Endothelial cell of umbilical vein (primary cell): ENCODE measurements around the gene ACSS1. TPM values are rescaled to one million over a fixed set of nuclear protein-coding genes. Genes with fewer than 3 reads are reported as not detected.

ENCODE experiments used
- BruUV-seq: library from RNA; stranded (reverse); fragments of 400-500 nt; replicated peaks from 2 replicates; lab custom pipeline; 2021; lab: Mats Ljungman, UMichigan
- CTCF ChIA-PET: fragments of 300-600, 350-600 bp; sonication (Branson Sonifier 250); formaldehyde crosslinking; loops from one replicate; lab custom pipeline; 2021; ENCODE audit warnings: antibody characterized with exemption, inconsistent platforms; lab: Charles Lee
- POLR2A ChIA-PET: fragments of 300-600, 350-600 bp; sonication (Branson Sonifier 250); formaldehyde crosslinking; loops from one replicate; lab custom pipeline; 2021; ENCODE audit warnings: antibody characterized with exemption, inconsistent platforms; lab: Charles Lee
- DNase-seq: peaks from one replicate; pipeline ENCODE4 v3.0.0-alpha.2; 2011; ENCODE audit warnings: low read depth, low spot score
- FAIRE-seq: peaks from 2 replicates; lab custom pipeline; 2011; peaks lifted over from hg19 to GRCh38; lab: Jason Lieb, UNC
- H2AFZ ChIP-seq: 2 replicates; pipeline ENCODE4 v1.6.0; 2012; ENCODE audit warnings: low read depth, low read length, control low read depth, inconsistent platforms
- H3K27ac ChIP-seq: 2 replicates; pipeline ENCODE4 v1.5.1; 2011; ENCODE audit warnings: low read depth, mild to moderate bottlenecking, control low read depth, low read length, moderate library complexity; ENCODE audit not compliant: insufficient read depth
- H3K27me3 ChIP-seq, 2 experiments: 2 replicates each; pipeline versions ENCODE4 v1.6.0 to v1.6.1; 2011; ENCODE audit warnings: low read length in 2 of 2, mixed read lengths in 1 of 2; ENCODE audit not compliant: control insufficient read depth in 2 of 2, insufficient read depth in 2 of 2
- H3K36me3 ChIP-seq, 2 experiments: 2 replicates in 1 of 2; 3 replicates in 1 of 2; pipeline ENCODE4 v1.5.1; 2011; ENCODE audit warnings: low read length in 2 of 2, mild to moderate bottlenecking in 1 of 2, moderate library complexity in 1 of 2; ENCODE audit not compliant: control insufficient read depth in 2 of 2, insufficient read depth in 2 of 2; ENCODE audit errors: extremely low read depth in 1 of 2
- H3K4me1 ChIP-seq: 3 replicates; pipeline ENCODE4 v1.5.1; 2011; ENCODE audit warnings: mild to moderate bottlenecking, low read length; ENCODE audit not compliant: control insufficient read depth, insufficient read depth; ENCODE audit errors: extremely low read depth
- H3K4me2 ChIP-seq: 2 replicates; pipeline ENCODE4 v1.6.1; 2011; ENCODE audit warnings: low read length, control low read depth, mixed read lengths; ENCODE audit not compliant: insufficient read depth
- H3K4me3 ChIP-seq, 3 experiments: fragments of 200-600 bp in 1 of 3; sonication (generic), shearing (Covaris generic) in 1 of 3; replicated peaks in 1 of 3; 2 replicates each; pipeline ENCODE4 v1.5.1; 2011 to 2016; ENCODE audit warnings: control low read depth in 3 of 3, low read length in 3 of 3, mild to moderate bottlenecking in 2 of 3, inconsistent platforms in 1 of 3, low read depth in 1 of 3, moderate library complexity in 1 of 3; ENCODE audit not compliant: insufficient read depth in 1 of 3
- H3K79me2 ChIP-seq: 2 replicates; pipeline ENCODE4 v1.6.0; 2012; ENCODE audit warnings: low read length, inconsistent platforms; ENCODE audit not compliant: control insufficient read depth, insufficient read depth
- H3K9ac ChIP-seq: replicated peaks from 2 replicates; pipeline ENCODE3; 2011; ENCODE audit warnings: low read length, control low read depth; ENCODE audit not compliant: insufficient read depth; ENCODE audit errors: extremely low read depth
- H3K9me1 ChIP-seq: replicated peaks from 3 replicates; pipeline ENCODE4 v1.6.0; 2011; ENCODE audit warnings: mild to moderate bottlenecking, low read length; ENCODE audit not compliant: control insufficient read depth, insufficient read depth; ENCODE audit errors: extremely low read depth
- H3K9me3 ChIP-seq: replicated peaks from 2 replicates; pipeline ENCODE4 v1.5.1; 2012; ENCODE audit warnings: low read length, inconsistent platforms; ENCODE audit not compliant: control insufficient read depth, insufficient read depth
- H4K20me1 ChIP-seq: replicated peaks from 2 replicates; pipeline ENCODE3; 2011; ENCODE audit warnings: mild to moderate bottlenecking, low read length; ENCODE audit not compliant: control insufficient read depth, insufficient read depth; ENCODE audit errors: extremely low read depth
- EZH2 ChIP-seq: IDR thresholded peaks from 2 replicates; pipeline ENCODE4 v1.6.1; 2012; ENCODE audit warnings: borderline replicate concordance, low read depth, mild to moderate bottlenecking, moderate library complexity, low read length, inconsistent platforms; ENCODE audit not compliant: severe bottlenecking
- FOS ChIP-seq: IDR thresholded peaks from 2 replicates; pipeline ENCODE4 v1.6.1; 2011; ENCODE audit warnings: mild to moderate bottlenecking, low read length, moderate library complexity, borderline replicate concordance; ENCODE audit not compliant: insufficient read depth
- GATA2 ChIP-seq: IDR thresholded peaks from 2 replicates; pipeline ENCODE4 v1.7.0; 2011; ENCODE audit warnings: low read depth, mild to moderate bottlenecking, moderate library complexity, mixed read lengths, low read length; ENCODE audit not compliant: insufficient read length, insufficient read depth
- JUN ChIP-seq: IDR thresholded peaks from 2 replicates; pipeline ENCODE4 v1.6.1; 2011; ENCODE audit warnings: borderline replicate concordance, low read depth; ENCODE audit not compliant: insufficient read length, insufficient read depth
- MYC ChIP-seq: IDR thresholded peaks from one replicate; pipeline ENCODE4 v1.6.1; 2011; ENCODE audit warnings: mild to moderate bottlenecking, low read depth, low read length
- POLR2A ChIP-seq: IDR thresholded peaks from 2 replicates; pipeline ENCODE4 v1.6.1; 2012; ENCODE audit warnings: low read depth, mild to moderate bottlenecking, control low read depth, low read length
- POLR2AphosphoS5 ChIP-seq: IDR thresholded peaks from 2 replicates; pipeline ENCODE4 v1.6.1; 2012; ENCODE audit warnings: low read depth, mild to moderate bottlenecking, control low read depth, low read length, moderate library complexity; ENCODE audit not compliant: insufficient read depth
- dilution Hi-C: fragments of 300-500 bp; cut with MboI; formaldehyde crosslinking; loops from one replicate; pipeline ENCODE4 v1.15.0; 2019; ENCODE audit warnings: low sequenced_read_pairs; ENCODE audit not compliant: extremely low pct_ligation_motif_present
- intact Hi-C: fragments of 100-400 bp; cut with micrococcal nuclease; formaldehyde crosslinking; loops from one replicate; pipeline ENCODE4 v1.10.0; 2022
- polyA plus RNA-seq, 4 experiments: library from polyadenylated mRNA; depleted of rRNA in 3 of 4; stranded (reverse) in 3 of 4; unstranded in 1 of 4; fragments of >200 nt; gene quantifications; 2 replicates each; pipeline versions ENCODE4 v1.2.1 to v1.2.3, GENCODE V29; 2011 to 2012; ENCODE audit warnings: missing spikeins in 1 of 4
- total RNA-seq: library from RNA; stranded (reverse); gene quantifications from 2 replicates; pipeline ENCODE4 v1.2.3, GENCODE V29; 2021
- TF ChIP-seq, protein P1 (sequence below), 2 donors: IDR thresholded peaks; 1 replicate in 1 of 2; 2 replicates in 1 of 2; pipeline ENCODE4 v1.5.1; 2011; ENCODE audit warnings: low read length in 2 of 2, mild to moderate bottlenecking in 2 of 2, moderate library complexity in 2 of 2, control low read depth in 1 of 2, inconsistent platforms in 1 of 2, low read depth in 1 of 2; ENCODE audit not compliant: insufficient read depth in 1 of 2; ENCODE audit errors: extremely low read depth in 1 of 2
- TF ChIP-seq, protein P2 (sequence below): IDR thresholded peaks from 2 replicates; pipeline ENCODE4 v1.6.1; 2011; ENCODE audit not compliant: insufficient read depth, insufficient read length

ACSS1 gene
- total and polyA plus RNA-seq, 2 donors (not counting 3 experiments of a cell fraction or from before 2014, with no cell fraction given): 6.2 to 17.9 TPM

DNA sequence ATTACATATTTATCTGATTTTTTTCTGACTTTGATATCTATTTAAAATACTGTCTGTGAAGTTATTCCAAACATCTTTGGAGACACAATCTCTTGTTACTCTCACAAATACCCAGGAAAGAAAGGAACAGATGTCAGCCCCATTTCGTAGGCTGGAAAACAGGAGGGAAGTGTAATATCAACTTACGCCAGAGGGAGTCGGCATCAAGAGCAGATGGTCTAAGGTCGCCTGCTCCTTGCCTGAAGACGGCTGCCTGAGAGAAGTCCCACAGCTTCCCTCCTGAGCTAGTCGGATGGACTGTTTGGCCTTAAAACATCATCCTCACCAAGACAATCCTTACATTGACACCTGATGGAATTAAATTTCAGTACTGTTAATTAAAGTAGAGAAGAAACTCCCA is 95.4 kb downstream of the ACSS1 start:
- no peak overlapping the region for H3K4me2 ChIP-seq
- dilution Hi-C loops (no loop called here), intact Hi-C loops (no loop called here)
- H2AFZ ChIP-seq: no peak overlapping the region
- H3K9me1 ChIP-seq: no peaks in the 10 kb centered on the region
- BruUV-seq: no TSS peak
- no peak overlapping the region for H3K27ac ChIP-seq
- no peaks in the 10 kb centered on the region for H3K79me2 ChIP-seq
- DNase-seq (no peak), FAIRE-seq (no peak)
- no peak overlapping the region for H3K4me3 ChIP-seq
- ChIA-PET CTCF (no interaction called here), POLR2A (no interaction called here)
- TF ChIP-seq, protein P1, sequence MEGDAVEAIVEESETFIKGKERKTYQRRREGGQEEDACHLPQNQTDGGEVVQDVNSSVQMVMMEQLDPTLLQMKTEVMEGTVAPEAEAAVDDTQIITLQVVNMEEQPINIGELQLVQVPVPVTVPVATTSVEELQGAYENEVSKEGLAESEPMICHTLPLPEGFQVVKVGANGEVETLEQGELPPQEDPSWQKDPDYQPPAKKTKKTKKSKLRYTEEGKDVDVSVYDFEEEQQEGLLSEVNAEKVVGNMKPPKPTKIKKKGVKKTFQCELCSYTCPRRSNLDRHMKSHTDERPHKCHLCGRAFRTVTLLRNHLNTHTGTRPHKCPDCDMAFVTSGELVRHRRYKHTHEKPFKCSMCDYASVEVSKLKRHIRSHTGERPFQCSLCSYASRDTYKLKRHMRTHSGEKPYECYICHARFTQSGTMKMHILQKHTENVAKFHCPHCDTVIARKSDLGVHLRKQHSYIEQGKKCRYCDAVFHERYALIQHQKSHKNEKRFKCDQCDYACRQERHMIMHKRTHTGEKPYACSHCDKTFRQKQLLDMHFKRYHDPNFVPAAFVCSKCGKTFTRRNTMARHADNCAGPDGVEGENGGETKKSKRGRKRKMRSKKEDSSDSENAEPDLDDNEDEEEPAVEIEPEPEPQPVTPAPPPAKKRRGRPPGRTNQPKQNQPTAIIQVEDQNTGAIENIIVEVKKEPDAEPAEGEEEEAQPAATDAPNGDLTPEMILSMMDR (IDR thresholded peaks at IDR 0.05; ENCODE audit: extremely low read depth in 1 of 2, insufficient read depth in 1 of 2, low read depth in 1 of 2, low read length in 2 of 2): no peak
- no peak for TF ChIP-seq GATA2
- no peak for TF ChIP-seq FOS
- no peak for TF ChIP-seq POLR2A
- no peak for TF ChIP-seq JUN
- TF ChIP-seq, protein P2, sequence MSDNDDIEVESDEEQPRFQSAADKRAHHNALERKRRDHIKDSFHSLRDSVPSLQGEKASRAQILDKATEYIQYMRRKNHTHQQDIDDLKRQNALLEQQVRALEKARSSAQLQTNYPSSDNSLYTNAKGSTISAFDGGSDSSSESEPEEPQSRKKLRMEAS: no peak
- no peak for TF ChIP-seq POLR2AphosphoS5
- no peak for TF ChIP-seq EZH2
- TF ChIP-seq MYC: no peak
- H3K27me3 ChIP-seq: no peaks in the 10 kb centered on the region
- peaks cover 2 to 14% of the 10 kb centered on the region in 2 experiments for H3K36me3 ChIP-seq
- H3K9me3 ChIP-seq: no peaks in the 10 kb centered on the region
- no peaks in the 10 kb centered on the region for H3K4me1 ChIP-seq
- no peak overlapping the region for H3K9ac ChIP-seq
- H4K20me1 ChIP-seq: no peaks in the 10 kb centered on the region
